ENCODE measurements around the gene FOXP3.

The FOXP3 gene

DNA sequence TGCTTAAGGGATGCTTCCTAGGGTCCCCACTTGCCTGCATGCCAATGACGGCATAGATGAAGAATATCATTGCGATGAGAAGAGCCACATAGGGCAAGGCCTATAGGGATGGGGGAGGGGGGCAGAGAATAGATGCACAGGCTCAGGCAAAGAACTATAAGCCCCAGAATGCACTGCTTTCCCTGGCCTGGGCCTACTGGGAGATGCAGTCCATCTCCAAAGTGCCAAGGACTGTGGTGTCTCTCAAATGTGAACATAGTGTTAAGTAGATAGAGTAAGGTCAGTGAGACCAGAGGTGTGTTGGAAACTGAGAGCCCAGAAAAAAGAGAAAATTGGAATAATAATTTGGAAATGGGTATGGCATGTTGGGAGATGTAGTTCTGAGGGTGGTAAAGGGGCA is 52.3 kb downstream of the FOXP3 start:
- DNase-seq = no peak

DNA sequence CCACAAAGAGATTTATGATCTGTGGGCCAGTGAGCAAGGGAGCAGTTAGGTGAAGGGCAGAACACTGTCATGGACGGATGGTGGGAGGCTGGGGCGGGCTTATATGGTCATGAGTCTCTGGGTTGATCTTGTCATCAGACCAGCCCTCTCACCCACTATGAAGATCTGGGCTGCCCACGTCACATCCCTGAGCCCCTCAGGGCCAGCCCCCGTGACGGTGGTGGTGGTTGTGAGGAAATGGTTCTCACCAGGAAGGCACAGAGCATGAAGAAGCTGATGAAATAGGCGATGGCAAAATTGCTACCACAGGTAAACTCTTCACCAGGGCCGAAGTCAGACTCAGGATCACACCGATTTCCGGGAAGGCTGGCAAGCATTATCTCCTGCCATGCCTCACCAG is 53.4 kb downstream of the FOXP3 start:
- DNase-seq = no peak

- DNase-seq = no peak
These were observed 54.1 kb downstream of the FOXP3 start for GRCh38 chrX:49210406-49210805.

GRCh38 chrX:49209434-49210251 is 54.9 kb downstream of the FOXP3 start:
- no peak for DNase-seq

GRCh38 chrX:49208399-49208798 is 56.1 kb downstream of the FOXP3 start:
- no peak for DNase-seq

DNA sequence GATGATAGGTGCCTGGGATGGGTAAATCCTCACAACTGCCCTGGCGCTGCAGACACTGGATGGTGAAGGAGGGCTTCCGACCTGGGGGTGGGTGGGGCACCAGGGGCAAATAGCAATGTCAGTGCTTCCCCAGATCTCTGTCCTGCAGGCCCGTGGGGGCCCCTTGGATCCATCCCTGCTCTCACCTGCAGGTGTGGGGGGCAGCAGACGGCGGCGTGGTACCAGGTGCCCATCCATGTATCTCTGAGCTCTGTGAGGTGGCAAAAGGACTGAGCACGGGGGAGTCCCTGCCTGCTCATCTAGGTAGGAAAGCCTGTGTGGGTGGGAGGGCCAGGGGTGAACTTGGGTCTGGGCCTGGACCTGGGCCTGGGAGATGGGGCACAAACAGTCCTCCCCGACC is 58.0 kb downstream of the FOXP3 start:
- DNase-seq = no peak

DNA sequence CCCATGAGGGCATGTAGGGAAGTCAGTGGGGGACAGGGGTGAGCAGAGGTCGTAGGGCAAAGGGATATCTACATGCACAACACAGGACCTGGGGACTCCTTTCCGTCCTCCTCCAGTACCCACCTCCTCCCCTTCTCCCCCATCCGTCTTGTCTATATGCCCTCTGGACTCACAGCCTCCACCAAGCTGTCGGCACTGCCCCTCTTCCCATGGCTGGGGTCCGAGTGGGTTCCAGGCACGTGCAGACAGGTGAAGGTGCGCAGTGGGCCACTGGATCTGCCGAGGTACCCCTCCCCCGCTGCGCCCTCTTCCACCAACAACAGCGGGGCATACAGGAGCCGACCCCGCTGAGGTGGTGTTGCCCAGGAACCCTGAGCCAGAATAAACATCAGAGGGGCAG is 59.1 kb downstream of the FOXP3 start:
- DNase-seq = no peak

DNA sequence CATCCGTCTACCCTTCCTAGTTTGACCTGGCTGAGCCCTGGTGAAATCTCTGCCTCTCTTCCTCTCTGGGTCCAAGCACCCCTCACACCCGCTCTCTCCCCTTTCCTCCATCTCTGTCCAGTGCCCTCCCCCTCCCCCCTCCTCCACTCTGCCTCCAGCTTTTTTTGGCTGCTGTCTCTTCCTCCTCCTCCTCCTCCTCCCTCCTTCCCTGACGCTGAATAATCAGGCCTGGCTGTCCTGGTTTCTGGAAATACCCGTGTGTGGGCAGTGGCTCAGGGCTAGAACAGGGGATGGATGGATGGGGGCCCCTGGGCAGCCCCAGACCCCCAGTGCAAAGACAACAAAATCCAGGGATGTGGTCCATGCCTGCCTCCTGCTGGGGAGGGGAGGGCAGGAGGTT is 59.8 kb downstream of the FOXP3 start:
- DNase-seq = no peak

DNA sequence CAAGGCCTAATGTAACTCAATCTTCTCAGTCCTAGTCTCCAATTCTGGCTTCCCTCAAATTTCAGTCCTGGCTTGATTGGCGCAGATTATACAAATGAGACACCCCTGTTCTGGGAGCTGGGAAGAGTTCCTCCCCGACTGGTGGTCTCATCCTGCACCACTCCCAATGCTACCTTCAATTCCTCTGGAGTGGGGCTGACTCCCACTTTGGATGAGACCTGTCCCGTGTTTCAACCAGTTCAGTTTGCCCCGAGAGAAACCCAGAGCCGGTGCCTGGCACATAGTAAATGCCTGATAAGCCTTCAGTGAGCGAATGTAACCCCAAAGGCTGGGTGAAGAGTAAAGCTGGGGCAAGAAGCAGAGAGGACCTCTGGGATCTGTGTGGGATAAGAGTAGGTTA is 60.5 kb downstream of the FOXP3 start:
- no peak for DNase-seq

- DNase-seq = no peak
These were observed 61.0 kb downstream of the FOXP3 start for GRCh38 chrX:49203536-49203935.

DNA sequence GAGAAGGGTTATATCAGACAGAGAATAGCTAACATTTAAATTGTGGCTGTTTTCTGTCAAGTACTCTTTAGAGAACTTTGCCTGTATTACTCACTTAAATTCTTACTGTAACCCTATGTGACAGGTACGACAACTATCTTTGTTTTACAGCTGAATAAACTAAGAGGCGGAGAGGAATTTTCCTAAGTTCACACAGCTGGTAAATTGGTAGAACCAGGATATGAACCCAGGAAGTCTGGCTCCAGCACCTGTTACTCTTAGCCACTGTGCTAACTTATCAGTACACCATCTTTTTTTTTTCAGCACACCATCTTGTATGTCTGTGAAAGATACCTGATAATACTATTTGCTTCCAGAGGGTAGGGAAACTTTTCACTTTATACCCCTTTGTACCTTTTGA is 62.5 kb downstream of the FOXP3 start:
- DNase-seq = no peak
